Naive B cell (primary cell): ENCODE data around the gene ITGB2. TPM values are rescaled to one million over a fixed set of nuclear protein-coding genes. Genes with fewer than 3 reads are reported as not detected.

Source experiments
- ATAC-seq, 2 donors: fragments of 150-1000 bp; cut with Tn5 transposase; 2 replicates each; pipeline ENCODE4 v1.10.0; 2021; ENCODE audit warnings: low read depth in 2 of 2, mild to moderate bottlenecking in 2 of 2, moderate library complexity in 2 of 2
- DNase-seq: peaks from one replicate; pipeline ENCODE4 v3.0.0; 2022
- H3K27ac Mint-ChIP-seq, 6 donors: one replicate each; pipeline ENCODE4 v1.8.0; 2020 to 2022; ENCODE audit warnings: mild to moderate bottlenecking in 6 of 6, mixed read lengths in 6 of 6, moderate library complexity in 5 of 6, inconsistent platforms in 2 of 6
- H3K27me3 Mint-ChIP-seq, 3 donors: one replicate each; pipeline ENCODE4 v1.8.0; 2021 to 2022; ENCODE audit warnings: mixed read lengths in 3 of 3, mild to moderate bottlenecking in 1 of 3
- H3K36me3 Mint-ChIP-seq, 2 donors: one replicate each; pipeline ENCODE4 v1.8.0; 2020 to 2022; ENCODE audit warnings: mixed read lengths in 2 of 2, inconsistent platforms in 1 of 2, mild to moderate bottlenecking in 1 of 2
- H3K4me1 Mint-ChIP-seq, 3 donors: one replicate each; pipeline ENCODE4 v1.8.0; 2020 to 2022; ENCODE audit warnings: mixed read lengths in 3 of 3, inconsistent platforms in 1 of 3, mild to moderate bottlenecking in 1 of 3, moderate library complexity in 1 of 3
- H3K4me3 Mint-ChIP-seq, 8 donors: one replicate each; pipeline ENCODE4 v1.8.0; 2020 to 2022; ENCODE audit warnings: mild to moderate bottlenecking in 8 of 8, mixed read lengths in 8 of 8, moderate library complexity in 8 of 8, inconsistent platforms in 2 of 8
- H3K9me3 Mint-ChIP-seq, 7 donors: one replicate each; pipeline ENCODE4 v1.8.0; 2020 to 2022; ENCODE audit warnings: mixed read lengths in 7 of 7, mild to moderate bottlenecking in 5 of 7, inconsistent platforms in 2 of 7, moderate library complexity in 1 of 7
- polyA plus RNA-seq, 6 donors: library from polyadenylated mRNA; unstranded; fragments of 300-500 nt; fragmentation: Illumina TruSeq; gene quantifications; one replicate each; pipeline ENCODE4 v1.2.3, GENCODE V29; 2021; ENCODE audit warnings: low read depth in 6 of 6

ITGB2 gene
- polyA plus RNA-seq, 6 donors from 2014 or later = 220 to 346 (median 303) TPM

DNA sequence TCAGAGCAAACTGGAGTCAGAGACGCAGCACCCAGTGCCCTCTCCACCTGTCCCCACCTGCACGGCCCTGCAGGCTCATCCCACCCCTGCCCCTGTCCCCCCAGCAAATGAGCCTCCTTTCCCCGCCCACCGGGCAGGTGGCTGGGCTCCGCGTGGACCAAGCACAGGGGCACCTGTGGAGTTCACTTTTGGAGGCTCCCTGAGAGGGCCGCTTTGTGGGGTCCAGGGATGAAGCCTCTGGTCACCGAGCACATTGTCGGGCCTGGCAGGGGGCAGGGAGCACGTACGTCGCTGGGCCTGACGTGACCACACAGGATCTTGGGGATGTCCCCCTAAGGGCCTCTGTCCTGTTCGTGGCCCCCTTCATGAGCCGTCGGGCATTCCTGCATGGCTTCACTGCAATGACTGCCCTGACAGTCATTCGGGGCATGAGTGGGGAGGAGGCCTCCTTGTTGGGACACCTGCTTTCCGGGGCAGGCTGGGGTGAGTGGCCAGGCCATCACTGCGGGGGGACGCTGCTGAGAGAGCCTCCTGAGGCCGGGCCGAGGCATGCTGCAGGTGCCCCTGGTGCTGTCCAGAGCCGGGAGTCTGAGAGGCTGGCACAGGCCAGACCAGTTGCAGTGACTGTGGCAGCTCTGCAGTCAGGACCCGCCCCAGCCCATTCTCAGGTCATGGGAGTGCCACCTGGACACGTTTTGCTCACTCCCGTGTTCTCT, 38.8 kb upstream of the ITGB2 start:
- peaks cover 0 to 1% (median 0%) of the 10 kb centered on the region in 7 donors for H3K9me3 Mint-ChIP-seq
- peaks cover 12 to 31% of the 10 kb centered on the region in 2 donors for H3K36me3 Mint-ChIP-seq
- H3K4me3 Mint-ChIP-seq = peak overlapping the region in 1 of 8 donors; percentile 52
- DNase-seq (no peak), ATAC-seq (no peak)
- no peak overlapping the region for H3K27ac Mint-ChIP-seq
- peaks cover 4 to 10% (median 10%) of the 10 kb centered on the region in 3 donors for H3K4me1 Mint-ChIP-seq
- no peaks in the 10 kb centered on the region for H3K27me3 Mint-ChIP-seq

DNA sequence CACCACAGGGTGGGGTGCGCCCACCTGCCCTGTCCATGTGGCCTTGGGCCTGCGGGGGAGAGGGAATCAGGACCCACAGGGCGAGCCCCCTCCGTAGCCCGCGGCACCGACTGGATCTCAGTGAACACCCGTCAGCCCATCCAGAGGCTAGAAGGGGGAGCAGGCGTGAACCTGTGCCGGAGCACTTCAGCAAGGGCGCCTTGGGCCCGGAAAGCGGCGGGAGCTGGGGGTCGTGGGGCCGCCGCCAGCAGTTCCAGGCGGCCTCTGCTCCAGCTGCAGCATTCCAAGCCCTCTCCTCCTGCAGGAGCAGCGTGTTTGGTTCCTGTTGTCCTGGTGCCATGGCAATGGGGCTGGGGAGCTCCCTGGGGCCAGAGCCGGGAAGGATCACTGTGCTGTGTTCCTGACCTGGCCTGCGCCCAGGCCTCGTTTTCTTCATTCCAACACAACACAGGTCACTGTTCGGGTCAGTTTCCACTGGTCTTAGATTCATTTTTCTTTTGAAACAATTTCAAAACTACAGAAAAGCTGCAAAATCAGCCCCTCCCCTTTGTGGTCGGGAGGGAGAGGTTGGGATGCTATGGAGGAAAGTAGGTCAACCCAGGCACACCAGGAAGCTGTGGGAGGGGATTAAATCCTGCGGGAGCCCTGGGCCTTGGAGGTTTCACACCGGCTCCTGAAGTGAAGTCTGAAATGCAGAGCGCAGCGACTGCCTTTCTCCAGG, 37.9 kb upstream of the ITGB2 start:
- ATAC-seq (no peak), DNase-seq (no peak)
- H3K27ac Mint-ChIP-seq = no peak overlapping the region
- H3K4me3 Mint-ChIP-seq = no peak overlapping the region
- peaks cover 0 to 1% (median 0%) of the 10 kb centered on the region in 7 donors for H3K9me3 Mint-ChIP-seq
- H3K4me1 Mint-ChIP-seq = peaks cover 9 to 12% (median 11%) of the 10 kb centered on the region in 3 donors
- no peaks in the 10 kb centered on the region for H3K27me3 Mint-ChIP-seq
- peaks cover 11 to 25% of the 10 kb centered on the region in 2 donors for H3K36me3 Mint-ChIP-seq

DNA sequence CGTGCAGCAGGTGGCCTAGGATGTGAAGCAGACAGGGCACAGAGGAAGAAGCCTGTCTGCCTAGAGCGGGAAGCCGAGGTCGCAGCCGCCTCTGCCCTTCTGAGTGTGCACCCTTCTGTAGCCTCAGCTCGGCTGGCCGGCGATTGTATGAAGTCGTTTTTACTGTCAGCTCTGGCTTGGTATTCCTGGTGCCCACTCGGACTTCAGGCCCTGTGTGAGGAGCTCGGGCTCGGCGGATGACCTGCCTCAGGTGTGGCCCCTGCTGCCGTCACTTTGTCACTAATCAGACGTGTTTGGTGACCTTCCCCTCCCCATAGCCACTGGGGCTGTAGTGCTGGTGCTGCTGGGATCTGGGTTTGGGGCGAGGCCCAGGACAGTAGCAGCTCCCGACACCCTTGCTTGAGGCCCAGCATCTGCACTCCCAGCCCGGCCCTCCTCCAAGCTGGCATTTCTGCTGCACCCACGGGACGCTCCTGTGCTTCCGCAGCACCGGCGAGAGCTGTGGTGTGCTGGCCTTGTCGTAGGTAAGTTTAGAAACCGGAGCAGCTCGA, 37.3 kb upstream of the ITGB2 start:
- peaks cover 0 to 1% (median 0%) of the 10 kb centered on the region in 7 donors for H3K9me3 Mint-ChIP-seq
- H3K4me3 Mint-ChIP-seq = no peak overlapping the region
- DNase-seq (no peak), ATAC-seq (no peak)
- H3K4me1 Mint-ChIP-seq = peaks cover 11 to 16% (median 12%) of the 10 kb centered on the region in 3 donors
- no peaks in the 10 kb centered on the region for H3K27me3 Mint-ChIP-seq
- no peak overlapping the region for H3K27ac Mint-ChIP-seq
- H3K36me3 Mint-ChIP-seq = peaks cover 8 to 25% of the 10 kb centered on the region in 2 donors

DNA sequence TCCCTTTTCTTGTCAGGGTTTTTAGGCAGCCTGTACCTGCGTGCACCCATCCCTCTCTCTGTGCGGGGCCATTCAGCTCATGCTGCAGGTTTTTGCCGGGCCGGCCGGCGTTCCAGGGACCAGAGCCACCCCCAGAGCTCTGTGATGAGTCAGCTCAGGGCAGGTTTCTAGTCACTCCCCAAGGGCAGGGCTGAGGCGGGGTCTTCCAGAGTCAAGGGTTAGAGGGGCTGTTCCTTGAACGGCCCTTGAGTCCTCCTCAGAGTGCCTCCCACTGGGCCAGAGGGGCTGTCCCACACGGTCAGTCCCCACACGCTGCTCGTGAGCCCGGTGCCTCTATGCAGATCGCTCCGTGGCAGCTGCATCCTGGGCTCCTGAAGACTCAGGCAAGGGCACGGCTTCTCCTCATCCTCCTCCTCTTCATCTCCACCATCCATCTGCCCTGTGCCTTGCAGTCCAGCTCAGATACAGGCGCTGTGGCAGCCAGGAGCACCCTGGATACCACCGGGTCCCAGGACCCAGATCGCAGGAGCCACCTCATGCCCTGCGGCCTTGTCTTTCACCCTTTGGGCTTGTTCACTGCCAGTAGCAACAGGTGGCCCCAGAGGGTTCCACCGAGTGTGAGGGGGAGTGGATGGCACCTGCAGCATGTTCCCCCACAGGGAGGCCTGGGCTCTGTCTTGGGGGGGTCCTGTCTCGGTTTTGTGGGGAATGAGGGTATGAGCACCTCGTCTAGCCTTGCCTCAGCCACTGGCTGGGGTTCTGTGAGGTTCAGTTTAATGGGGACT, 36.5 kb upstream of the ITGB2 start:
- peaks cover 3 to 22% of the 10 kb centered on the region in 2 donors for H3K36me3 Mint-ChIP-seq
- DNase-seq = no peak
- peaks cover 17 to 23% (median 19%) of the 10 kb centered on the region in 3 donors for H3K4me1 Mint-ChIP-seq
- ATAC-seq = no peak
- H3K4me3 Mint-ChIP-seq = no peak overlapping the region
- peak overlapping the region in 1 of 6 donors; percentile 41 for H3K27ac Mint-ChIP-seq
- no peaks in the 10 kb centered on the region for H3K27me3 Mint-ChIP-seq
- peaks cover 0 to 1% (median 0%) of the 10 kb centered on the region in 7 donors for H3K9me3 Mint-ChIP-seq

DNA sequence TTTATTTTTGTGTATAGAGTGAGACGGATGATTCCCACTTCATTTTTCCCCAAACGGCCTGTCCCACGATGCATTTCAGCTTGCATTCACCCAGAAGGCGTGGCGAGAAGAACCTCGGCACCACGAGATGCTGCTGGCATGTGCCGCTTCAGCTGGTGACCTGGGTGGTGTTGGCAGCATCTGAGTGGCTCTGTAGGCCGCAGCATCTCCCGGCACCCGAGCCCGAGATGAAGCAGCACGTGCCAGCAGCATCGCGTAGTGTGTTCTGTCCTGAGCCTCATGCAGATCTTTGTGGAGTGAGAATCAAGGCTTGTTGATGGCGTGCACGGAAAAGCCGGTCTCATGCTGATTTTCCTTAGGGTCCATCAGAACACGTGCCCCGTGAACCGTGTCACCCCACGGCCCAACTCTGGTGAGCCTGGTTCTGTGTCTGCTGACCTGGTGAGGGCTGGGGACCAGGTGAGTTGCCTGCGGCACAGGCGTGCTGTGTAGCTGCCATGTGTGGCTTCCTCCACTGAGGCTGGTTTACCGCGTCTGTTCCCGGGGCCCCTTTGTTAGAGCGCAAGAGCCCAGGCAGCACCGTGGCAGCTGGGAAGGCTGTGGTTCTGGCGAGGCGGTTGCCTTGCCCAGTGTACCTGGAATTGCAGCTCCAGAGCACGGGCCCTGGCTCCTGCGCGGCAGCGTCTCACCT, 35.8 kb upstream of the ITGB2 start:
- ATAC-seq = no peak
- Mint-ChIP-seq H3K9me3 (peaks cover 0 to 1% (median 0%) of the 10 kb centered on the region in 7 donors), H3K36me3 (peaks cover 0 to 15% of the 10 kb centered on the region in 2 donors), H3K4me1 (peaks cover 20 to 29% (median 22%) of the 10 kb centered on the region in 3 donors), H3K4me3 (no peak overlapping the region), H3K27me3 (no peaks in the 10 kb centered on the region), H3K27ac (no peak overlapping the region)
- no peak for DNase-seq

DNA sequence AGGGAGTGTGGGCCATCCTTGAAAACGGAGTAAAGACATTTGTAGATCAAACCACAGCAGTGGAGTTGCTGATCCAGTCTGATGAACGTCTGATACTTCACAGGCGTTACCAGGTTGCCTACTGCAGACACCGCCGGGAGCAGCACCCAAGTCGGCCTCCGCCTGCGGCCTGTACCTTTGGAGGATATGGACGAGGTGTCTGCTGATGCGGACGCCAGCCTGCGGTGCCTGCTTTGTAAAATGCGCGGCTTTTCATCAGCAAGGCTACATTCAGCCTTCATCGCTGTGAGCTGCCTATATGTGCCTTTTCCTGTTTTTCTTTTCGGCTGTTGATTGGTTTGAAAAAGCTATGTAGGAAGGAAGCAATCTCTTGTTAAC, 35.1 kb upstream of the ITGB2 start:
- H3K27ac Mint-ChIP-seq = peak overlapping the region in 1 of 6 donors; percentile 93

DNA sequence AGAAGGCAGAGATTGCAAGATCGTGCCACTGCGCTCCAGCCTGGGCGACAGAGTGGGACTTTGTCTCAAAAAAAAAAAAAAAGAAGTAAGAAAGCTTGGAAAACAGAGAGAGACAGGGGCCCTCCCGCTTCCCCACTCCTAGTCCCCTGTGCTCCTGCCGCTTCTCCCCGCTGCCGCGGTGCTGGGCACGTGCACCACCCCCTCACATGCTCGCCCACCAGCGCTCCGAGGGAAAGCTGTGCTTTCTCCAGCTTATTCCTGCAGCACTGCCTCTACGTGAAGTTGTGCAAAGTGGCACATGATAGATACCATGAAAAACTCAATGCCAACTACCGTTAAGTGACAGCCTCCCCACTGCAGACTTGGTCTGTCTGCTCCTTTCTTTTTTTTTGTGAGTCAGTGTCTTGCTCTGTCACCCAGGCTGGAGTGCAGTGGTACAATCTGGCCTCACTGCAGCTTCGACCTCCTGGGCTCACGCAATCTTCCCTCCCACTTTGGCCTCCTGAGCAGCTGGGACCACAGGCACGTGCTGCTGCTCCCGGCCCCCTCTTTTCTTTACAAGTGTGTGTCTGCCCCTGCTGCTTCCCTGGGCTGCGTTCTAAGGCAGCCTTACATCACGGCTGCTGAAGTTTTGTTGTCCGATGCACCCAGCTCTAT, 34.6 kb upstream of the ITGB2 start:
- no peaks in the 10 kb centered on the region for H3K27me3 Mint-ChIP-seq
- DNase-seq (no peak), ATAC-seq (no peak)
- peaks cover 0 to 15% of the 10 kb centered on the region in 2 donors for H3K36me3 Mint-ChIP-seq
- H3K4me1 Mint-ChIP-seq = peaks cover 25 to 37% (median 28%) of the 10 kb centered on the region in 3 donors
- H3K27ac Mint-ChIP-seq = peak overlapping the region in 2 of 6 donors; percentile 6 to 93
- no peak overlapping the region for H3K4me3 Mint-ChIP-seq
- peaks cover 0 to 1% (median 0%) of the 10 kb centered on the region in 7 donors for H3K9me3 Mint-ChIP-seq

More for the DNA sequence above, 35.1 kb upstream of the ITGB2 start:
- DNase-seq (no peak), ATAC-seq (no peak)
- Mint-ChIP-seq H3K9me3 (peaks cover 0 to 1% (median 0%) of the 10 kb centered on the region in 7 donors), H3K4me3 (no peak overlapping the region), H3K4me1 (peaks cover 25 to 36% (median 28%) of the 10 kb centered on the region in 3 donors), H3K36me3 (peaks cover 0 to 15% of the 10 kb centered on the region in 2 donors), H3K27me3 (no peaks in the 10 kb centered on the region)

DNA sequence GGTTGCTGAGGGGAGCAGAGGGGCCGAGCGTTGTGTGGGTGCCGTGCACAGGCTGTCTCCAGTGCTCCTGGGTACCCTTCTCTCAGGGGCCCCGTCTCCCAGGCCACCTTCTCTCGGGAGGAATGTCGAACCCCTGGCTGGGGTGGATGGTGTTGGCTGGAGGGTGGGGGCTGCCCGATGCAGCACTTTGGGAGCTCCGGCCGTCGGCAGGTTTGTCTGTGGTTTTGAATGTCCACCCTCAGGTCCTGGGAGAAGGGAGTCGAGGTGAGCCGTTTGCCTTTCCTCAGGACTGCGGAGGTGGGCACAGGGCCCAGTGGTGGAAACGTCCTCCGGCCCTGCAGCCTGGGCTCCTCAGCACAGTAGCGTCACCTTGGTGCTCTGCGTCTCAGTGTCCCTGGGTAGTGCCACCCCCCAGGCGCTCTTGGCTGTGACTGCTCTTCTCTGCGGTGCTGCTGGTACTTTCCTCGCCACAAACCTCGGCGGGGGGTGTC, 33.6 kb upstream of the ITGB2 start:
- peak overlapping the region in 3 of 6 donors; percentile 18 to 72 (median 61) for H3K27ac Mint-ChIP-seq

DNA sequence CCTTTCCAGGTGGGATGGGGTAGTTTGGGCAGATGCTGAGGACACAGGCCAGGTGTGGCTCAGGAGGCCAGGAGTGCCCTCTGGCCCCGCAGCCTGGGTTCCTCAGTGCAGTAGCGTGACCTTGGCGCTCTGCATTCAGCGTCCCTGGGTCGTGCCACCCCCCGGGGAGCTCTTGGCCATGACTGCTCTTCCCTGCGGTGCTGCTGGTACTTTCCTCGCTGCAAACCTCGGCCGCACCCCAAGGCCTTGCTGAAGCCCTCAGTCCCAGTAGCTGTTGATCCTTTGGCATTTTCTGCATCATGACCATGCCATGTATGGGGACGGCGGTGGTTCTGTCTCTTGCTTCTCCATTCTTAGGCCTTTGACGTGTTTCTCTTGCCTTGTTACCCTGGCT, 32.9 kb upstream of the ITGB2 start:
- H3K4me1 Mint-ChIP-seq = peaks cover 28 to 46% (median 30%) of the 10 kb centered on the region in 3 donors
- H3K27me3 Mint-ChIP-seq = no peaks in the 10 kb centered on the region
- DNase-seq (no peak), ATAC-seq (no peak)
- H3K27ac Mint-ChIP-seq = peak overlapping the region in 2 of 6 donors; percentile 72 to 87
- H3K4me3 Mint-ChIP-seq = peak overlapping the region in 2 of 8 donors; percentile 39 to 44
- H3K36me3 Mint-ChIP-seq = peaks cover 0 to 15% of the 10 kb centered on the region in 2 donors
- peaks cover 0 to 1% (median 0%) of the 10 kb centered on the region in 7 donors for H3K9me3 Mint-ChIP-seq

More for the DNA sequence above, 33.6 kb upstream of the ITGB2 start:
- Mint-ChIP-seq H3K4me1 (peaks cover 28 to 46% (median 30%) of the 10 kb centered on the region in 3 donors), H3K9me3 (peaks cover 0 to 1% (median 0%) of the 10 kb centered on the region in 7 donors), H3K4me3 (peak overlapping the region in 1 of 8 donors; percentile 44), H3K27me3 (no peaks in the 10 kb centered on the region), H3K36me3 (peaks cover 0 to 15% of the 10 kb centered on the region in 2 donors)
- ATAC-seq (no peak), DNase-seq (no peak)

DNA sequence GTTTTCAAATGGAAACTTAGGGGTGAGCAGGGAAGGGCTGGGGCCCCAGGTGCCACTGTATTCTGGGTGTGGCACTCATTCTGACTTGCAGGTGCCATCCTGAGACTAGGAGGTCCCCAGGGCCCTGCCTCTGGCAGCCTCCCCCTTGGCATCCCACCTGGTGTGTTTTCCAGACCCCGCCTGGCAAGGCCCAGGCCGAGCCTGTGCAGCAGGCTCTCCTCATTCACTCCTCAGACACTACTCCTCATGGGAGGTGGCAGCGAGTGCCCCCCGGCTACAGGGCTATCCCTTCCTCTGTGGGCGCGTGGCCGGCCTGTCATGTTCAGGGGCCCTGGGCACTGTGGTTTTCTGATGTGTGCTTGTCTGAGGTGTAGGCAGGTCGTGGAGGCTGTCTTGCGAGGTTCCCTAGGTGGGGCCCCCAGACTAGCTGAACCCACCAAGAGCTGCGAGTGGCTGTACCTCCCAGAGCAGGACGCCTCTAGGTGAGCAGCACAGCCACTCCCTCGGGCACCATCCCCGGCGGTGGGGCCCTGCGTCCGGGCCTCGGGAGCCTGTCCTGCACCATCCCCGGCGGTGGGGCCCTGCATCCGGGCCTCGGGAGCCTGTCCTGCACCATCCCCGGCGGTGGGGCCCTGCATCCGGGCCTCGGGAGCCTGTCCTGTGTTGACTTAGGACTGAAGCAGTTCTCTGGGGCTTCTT, 32.4 kb upstream of the ITGB2 start:
- Mint-ChIP-seq H3K4me3 (peak overlapping the region in 2 of 8 donors; percentile 24 to 52), H3K4me1 (peaks cover 28 to 46% (median 30%) of the 10 kb centered on the region in 3 donors), H3K36me3 (peaks cover 0 to 15% of the 10 kb centered on the region in 2 donors), H3K27me3 (no peaks in the 10 kb centered on the region), H3K27ac (peak overlapping the region in 3 of 6 donors; percentile 11 to 92 (median 87)), H3K9me3 (peaks cover 0 to 1% (median 0%) of the 10 kb centered on the region in 7 donors)
- ATAC-seq (no peak), DNase-seq (no peak)

DNA sequence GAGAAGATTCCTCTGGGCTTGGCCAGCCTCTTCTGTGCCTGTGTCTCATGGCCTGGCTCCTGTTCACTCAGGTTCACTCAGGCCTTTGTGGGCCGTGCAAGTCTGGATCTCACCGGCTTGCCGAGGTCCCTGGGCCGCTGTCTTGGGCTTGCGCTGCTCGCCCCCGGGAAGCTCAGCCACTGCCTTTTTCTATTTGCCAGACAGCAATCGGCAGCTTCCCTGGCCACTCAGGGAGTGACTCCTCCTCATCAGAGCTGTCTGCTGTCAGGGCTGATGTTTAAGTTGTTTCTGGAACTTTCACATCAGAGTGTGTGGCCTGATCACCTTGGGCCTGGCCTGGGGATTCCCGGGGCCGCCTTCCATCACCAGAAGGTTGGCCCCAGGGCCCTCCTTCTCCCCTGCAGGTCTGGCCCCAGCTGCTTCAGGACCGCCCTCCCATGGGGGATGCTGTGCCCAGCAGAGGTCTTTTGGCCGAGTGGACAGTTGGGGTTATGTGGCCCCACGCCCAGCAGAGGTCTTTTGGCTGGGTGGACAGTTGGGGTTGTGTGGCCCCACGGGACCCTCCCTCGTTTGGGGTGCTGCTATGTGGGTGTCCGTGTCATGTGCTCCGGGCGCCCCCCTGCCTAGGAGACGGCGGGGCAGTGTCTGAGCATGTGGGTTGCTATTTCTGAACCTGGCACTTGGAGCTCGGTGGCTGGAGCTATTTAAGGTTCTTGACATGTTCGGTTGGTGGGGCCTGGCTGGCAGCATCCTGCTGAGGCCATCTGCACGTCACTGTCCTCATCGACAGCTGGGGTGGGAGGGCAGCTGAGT, 31.6 kb upstream of the ITGB2 start:
- H3K36me3 Mint-ChIP-seq = peaks cover 0 to 12% of the 10 kb centered on the region in 2 donors
- DNase-seq = peak; percentile 42
- no peaks in the 10 kb centered on the region for H3K27me3 Mint-ChIP-seq
- peak; percentile 27 to 40 for ATAC-seq
- peaks cover 0 to under 1% (median 0%) of the 10 kb centered on the region in 7 donors for H3K9me3 Mint-ChIP-seq
- H3K27ac Mint-ChIP-seq = peak overlapping the region in 3 of 6 donors; percentile 85 to 87 (median 86)
- H3K4me3 Mint-ChIP-seq = peak overlapping the region in 3 of 8 donors; percentile 24 to 52 (median 37)
- H3K4me1 Mint-ChIP-seq = peaks cover 28 to 42% (median 30%) of the 10 kb centered on the region in 3 donors
